Raji (cell line): ENCODE data around the gene TESMIN.

Experiments
- POLR2A ChIP-seq: IDR thresholded peaks from 2 replicates; pipeline ENCODE4 v1.6.1; 2011; ENCODE audit warnings: low read depth, low read length, control low read depth; ENCODE audit not compliant: insufficient read depth

Gene TESMIN

GRCh38 chr11:68667511-68668500 lies 83.5 kb downstream of the TESMIN start:
- no peak for TF ChIP-seq POLR2A

GRCh38 chr11:68666849-68667248 lies 84.5 kb downstream of the TESMIN start:
- TF ChIP-seq POLR2A, result no peak

- no peak for TF ChIP-seq POLR2A
These were observed 85.9 kb downstream of the TESMIN start for GRCh38 chr11:68665436-68665835.

DNA sequence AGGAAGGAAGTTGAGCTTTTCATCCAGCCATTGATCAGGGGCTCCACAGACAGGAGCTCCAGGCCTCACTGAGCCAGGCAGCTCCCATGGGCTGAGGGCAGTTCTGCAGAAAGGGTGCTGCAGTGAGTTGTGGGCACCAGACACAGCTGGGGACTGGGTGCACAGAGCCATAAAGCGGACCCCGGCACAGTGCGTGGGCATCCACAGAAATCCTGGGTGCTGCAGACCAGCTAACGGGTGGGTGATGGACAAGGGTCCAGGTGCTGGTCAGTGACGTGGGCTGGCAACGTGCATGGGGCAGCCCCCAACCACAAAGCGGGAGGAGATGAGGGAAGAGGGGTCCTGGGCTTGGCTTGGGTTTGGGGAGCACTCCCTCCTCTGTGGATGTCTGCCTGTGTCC lies 86.4 kb downstream of the TESMIN start:
- no peak for TF ChIP-seq POLR2A

GRCh38 chr11:68664141-68664540 lies 87.2 kb downstream of the TESMIN start:
- TF ChIP-seq POLR2A, result no peak

- no peak for TF ChIP-seq POLR2A
These were observed 87.8 kb downstream of the TESMIN start for GRCh38 chr11:68663482-68664010.

DNA sequence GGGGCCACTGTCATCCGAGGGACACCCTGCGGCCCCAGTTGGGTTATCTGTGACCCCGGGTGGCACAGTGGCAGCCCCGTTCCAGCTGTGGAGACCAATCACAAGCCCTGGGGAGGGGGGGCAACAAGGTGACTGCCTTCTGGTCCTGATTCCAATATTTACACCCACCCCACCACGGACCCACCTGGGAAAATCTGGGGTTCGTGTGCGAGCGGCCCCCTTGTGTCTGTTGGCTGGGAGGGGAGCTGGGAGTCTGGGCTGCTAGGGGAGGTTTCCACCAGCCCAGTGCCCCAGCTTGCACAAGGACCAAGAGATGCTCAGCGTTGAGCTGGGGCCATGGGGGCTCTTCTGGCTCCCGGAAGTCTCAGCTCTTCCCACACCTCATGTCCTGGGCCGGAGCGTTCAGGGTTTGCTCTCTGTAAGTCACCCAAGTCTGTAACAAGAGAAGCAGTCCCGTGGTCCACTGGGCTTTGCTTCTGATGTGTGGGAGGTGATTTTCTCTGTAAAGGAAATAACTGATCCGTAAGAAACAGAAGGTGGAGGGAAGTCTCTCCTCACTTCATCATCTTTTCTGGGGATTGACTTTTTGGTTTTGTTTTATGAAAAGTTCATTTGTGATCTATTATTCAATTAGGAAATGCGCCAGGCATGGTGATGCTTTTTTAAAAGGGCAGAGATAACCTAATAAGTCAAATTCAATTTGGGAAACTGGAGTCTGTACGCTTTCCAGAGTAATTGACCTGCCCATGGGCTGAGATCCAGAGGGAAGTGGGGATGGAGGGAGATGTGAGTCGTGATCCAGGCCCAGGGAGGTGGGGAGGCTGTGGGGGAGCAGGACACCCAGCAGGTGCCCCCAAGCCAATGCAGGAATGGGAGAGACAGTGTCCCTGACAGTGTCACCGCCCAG lies 89.4 kb downstream of the TESMIN start:
- no peak for TF ChIP-seq POLR2A

- no peak for TF ChIP-seq POLR2A
These were observed 90.3 kb downstream of the TESMIN start for GRCh38 chr11:68661014-68661413.

DNA sequence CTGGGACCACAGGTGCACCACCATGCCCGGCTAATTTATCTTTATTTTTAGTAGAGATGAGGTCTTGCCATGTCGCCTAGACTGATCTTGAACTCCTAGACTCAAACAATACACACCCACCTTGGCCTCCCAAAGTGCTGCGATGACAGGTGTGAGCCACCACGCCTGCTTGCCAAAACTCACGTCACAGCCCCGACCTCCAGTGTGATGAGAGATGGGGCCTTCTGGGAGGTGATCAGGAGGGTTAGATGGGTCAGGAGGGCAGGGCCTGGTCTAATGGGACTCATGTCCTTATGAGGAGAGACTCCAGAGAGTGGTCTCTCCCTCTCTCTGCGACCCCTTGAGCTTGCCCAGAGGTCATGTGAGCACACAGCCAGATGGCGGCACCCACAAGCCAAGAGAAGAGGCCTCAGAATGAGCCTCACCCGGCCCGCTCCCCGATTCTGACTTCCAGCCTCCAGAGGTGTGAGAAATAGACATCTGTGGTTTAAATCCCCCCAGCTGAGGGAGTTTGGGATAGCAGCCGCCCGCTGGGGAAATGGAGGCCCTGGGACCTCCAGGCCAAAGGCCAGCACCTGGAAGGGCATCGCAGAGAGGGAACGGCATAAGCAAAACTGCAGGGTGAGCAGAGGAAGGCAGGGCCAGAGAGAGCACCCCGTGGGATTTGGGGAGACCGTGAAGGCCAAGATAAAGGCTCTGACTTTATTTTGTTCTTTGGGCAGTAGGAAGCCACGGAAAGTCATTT lies 91.1 kb downstream of the TESMIN start:
- TF ChIP-seq POLR2A, result no peak

- TF ChIP-seq POLR2A, result no peak
These were observed 92.0 kb downstream of the TESMIN start for GRCh38 chr11:68659158-68659921.

- no peak for TF ChIP-seq POLR2A
These were observed 92.7 kb downstream of the TESMIN start for GRCh38 chr11:68658661-68659060.

- TF ChIP-seq POLR2A, result no peak
These were observed 93.2 kb downstream of the TESMIN start for GRCh38 chr11:68658097-68658496.
